ENCODE results near the gene DGCR8. TPM values are rescaled to one million over a fixed set of nuclear protein-coding genes. Genes with fewer than 3 reads are reported as not detected.

Gene DGCR8
- total RNA-seq, 1 donor from 2014 or later = 32.5 TPM

DNA sequence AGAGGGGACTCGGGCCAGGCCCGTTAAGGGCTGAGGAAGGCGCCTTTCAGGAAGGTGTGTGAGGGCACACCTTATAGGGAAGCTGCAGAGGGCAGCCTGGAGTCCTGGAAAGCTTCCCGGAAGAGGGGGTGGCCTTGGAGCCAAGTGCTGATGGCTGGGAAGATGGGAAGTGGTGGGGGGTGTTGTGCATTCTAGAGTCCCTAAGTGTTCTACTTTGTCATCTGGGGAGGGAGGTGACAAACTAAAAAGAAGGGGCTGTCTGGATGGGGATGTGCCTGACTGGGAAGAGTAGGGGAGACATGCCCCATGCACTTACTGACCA is 58.3 kb downstream of the DGCR8 start:
- no peaks in the 10 kb centered on the region for H3K27me3 Mint-ChIP-seq (ENCODE audit: low read depth)
- peak overlapping the region; percentile 63 for H3K27ac Mint-ChIP-seq (ENCODE audit: unreplicated experiment)
- no peaks in the 10 kb centered on the region for H3K9me3 Mint-ChIP-seq (ENCODE audit: low read depth)
- H3K4me1 Mint-ChIP-seq (ENCODE audit: low read depth) = peaks cover 56% of the 10 kb centered on the region
- peaks cover 1% of the 10 kb centered on the region for H3K36me3 Mint-ChIP-seq (ENCODE audit: low read depth)
- no peak overlapping the region for H3K4me3 Mint-ChIP-seq (ENCODE audit: unreplicated experiment)
- TF ChIP-seq, protein P1, sequence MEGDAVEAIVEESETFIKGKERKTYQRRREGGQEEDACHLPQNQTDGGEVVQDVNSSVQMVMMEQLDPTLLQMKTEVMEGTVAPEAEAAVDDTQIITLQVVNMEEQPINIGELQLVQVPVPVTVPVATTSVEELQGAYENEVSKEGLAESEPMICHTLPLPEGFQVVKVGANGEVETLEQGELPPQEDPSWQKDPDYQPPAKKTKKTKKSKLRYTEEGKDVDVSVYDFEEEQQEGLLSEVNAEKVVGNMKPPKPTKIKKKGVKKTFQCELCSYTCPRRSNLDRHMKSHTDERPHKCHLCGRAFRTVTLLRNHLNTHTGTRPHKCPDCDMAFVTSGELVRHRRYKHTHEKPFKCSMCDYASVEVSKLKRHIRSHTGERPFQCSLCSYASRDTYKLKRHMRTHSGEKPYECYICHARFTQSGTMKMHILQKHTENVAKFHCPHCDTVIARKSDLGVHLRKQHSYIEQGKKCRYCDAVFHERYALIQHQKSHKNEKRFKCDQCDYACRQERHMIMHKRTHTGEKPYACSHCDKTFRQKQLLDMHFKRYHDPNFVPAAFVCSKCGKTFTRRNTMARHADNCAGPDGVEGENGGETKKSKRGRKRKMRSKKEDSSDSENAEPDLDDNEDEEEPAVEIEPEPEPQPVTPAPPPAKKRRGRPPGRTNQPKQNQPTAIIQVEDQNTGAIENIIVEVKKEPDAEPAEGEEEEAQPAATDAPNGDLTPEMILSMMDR (IDR thresholded peaks at IDR 0.05) = no peak
- no peak for DNase-seq (ENCODE audit: low spot score)

GRCh38 chr22:20138868-20139267 is 58.8 kb downstream of the DGCR8 start:
- H3K27ac Mint-ChIP-seq (ENCODE audit: unreplicated experiment) = no peak overlapping the region
- H3K4me3 Mint-ChIP-seq (ENCODE audit: unreplicated experiment) = no peak overlapping the region
- no peaks in the 10 kb centered on the region for H3K9me3 Mint-ChIP-seq (ENCODE audit: low read depth)
- peaks cover 1% of the 10 kb centered on the region for H3K36me3 Mint-ChIP-seq (ENCODE audit: low read depth)
- H3K4me1 Mint-ChIP-seq (ENCODE audit: low read depth) = peaks cover 51% of the 10 kb centered on the region
- TF ChIP-seq, protein P1 (IDR thresholded peaks at IDR 0.05) = no peak
- no peaks in the 10 kb centered on the region for H3K27me3 Mint-ChIP-seq (ENCODE audit: low read depth)
- DNase-seq (ENCODE audit: low spot score) = no peak

- H3K4me3 Mint-ChIP-seq (ENCODE audit: unreplicated experiment) = no peak overlapping the region
- no peak for DNase-seq (ENCODE audit: low spot score)
- TF ChIP-seq, protein P1 (IDR thresholded peaks at IDR 0.05) = no peak
- peaks cover 1% of the 10 kb centered on the region for H3K36me3 Mint-ChIP-seq (ENCODE audit: low read depth)
- H3K9me3 Mint-ChIP-seq (ENCODE audit: low read depth) = no peaks in the 10 kb centered on the region
- H3K27ac Mint-ChIP-seq (ENCODE audit: unreplicated experiment) = no peak overlapping the region
- peaks cover 45% of the 10 kb centered on the region for H3K4me1 Mint-ChIP-seq (ENCODE audit: low read depth)
- no peaks in the 10 kb centered on the region for H3K27me3 Mint-ChIP-seq (ENCODE audit: low read depth)
Observed at GRCh38 chr22:20139391-20140106, 59.5 kb downstream of the DGCR8 start.

DNA sequence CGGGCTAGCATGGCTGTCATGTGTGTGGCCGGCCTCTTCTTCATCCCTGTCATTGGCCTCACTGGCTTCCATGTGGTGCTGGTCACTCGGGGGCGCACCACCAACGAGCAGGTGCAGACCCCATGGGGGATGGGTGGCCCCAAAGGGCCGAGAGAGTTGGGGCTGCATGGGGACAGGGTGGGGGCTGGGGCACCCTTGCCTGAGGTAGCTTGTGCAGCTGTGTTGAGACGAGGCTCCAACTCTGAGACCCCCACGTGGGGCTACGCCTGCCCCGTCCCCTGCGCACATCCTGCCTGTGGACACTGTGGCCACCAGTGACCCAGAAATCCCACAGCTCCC is 60.0 kb downstream of the DGCR8 start:
- Mint-ChIP-seq H3K9me3 (ENCODE audit: low read depth) (no peaks in the 10 kb centered on the region), H3K36me3 (ENCODE audit: low read depth) (peaks cover 1% of the 10 kb centered on the region), H3K4me1 (ENCODE audit: low read depth) (peaks cover 42% of the 10 kb centered on the region), H3K4me3 (ENCODE audit: unreplicated experiment) (no peak overlapping the region), H3K27ac (ENCODE audit: unreplicated experiment) (no peak overlapping the region), H3K27me3 (ENCODE audit: low read depth) (no peaks in the 10 kb centered on the region)
- DNase-seq (ENCODE audit: low spot score) = no peak
- TF ChIP-seq, protein P1 (IDR thresholded peaks at IDR 0.05) = no peak

GRCh38 chr22:20140521-20140964 is 60.5 kb downstream of the DGCR8 start:
- TF ChIP-seq, protein P1 (IDR thresholded peaks at IDR 0.05) = no peak
- Mint-ChIP-seq H3K27ac (ENCODE audit: unreplicated experiment) (peak overlapping the region; percentile 57), H3K27me3 (ENCODE audit: low read depth) (no peaks in the 10 kb centered on the region), H3K36me3 (ENCODE audit: low read depth) (peaks cover 1% of the 10 kb centered on the region), H3K9me3 (ENCODE audit: low read depth) (no peaks in the 10 kb centered on the region), H3K4me3 (ENCODE audit: unreplicated experiment) (no peak overlapping the region), H3K4me1 (ENCODE audit: low read depth) (peaks cover 38% of the 10 kb centered on the region)
- DNase-seq (ENCODE audit: low spot score) = no peak
